GM12874 (cell line): Measurements from ENCODE around the gene BRF1.

ENCODE experiments used
- CTCF ChIP-seq: IDR thresholded peaks from 2 replicates; pipeline ENCODE4 v1.5.1; 2011; ENCODE audit warnings: low read depth, mild to moderate bottlenecking, control low read depth, low read length, moderate library complexity; ENCODE audit not compliant: insufficient read depth

The BRF1 gene

GRCh38 chr14:105316577-105316941 is 15.8 kb upstream of the BRF1 start:
- TF ChIP-seq CTCF, result no peak

GRCh38 chr14:105315941-105316576 is 15.3 kb upstream of the BRF1 start:
- TF ChIP-seq CTCF, result no peak

GRCh38 chr14:105315211-105315721 is 14.5 kb upstream of the BRF1 start:
- 0 out of 2 replicates have a peak, but pooled peaks have one; percentile 2 for TF ChIP-seq CTCF

GRCh38 chr14:105314287-105315200 is 13.7 kb upstream of the BRF1 start, which contains the start of gene PACS2:
TSS of gene PACS2 (plus strand) at chr14:105314748. CDS start at chr14:105314919, 171 bp downstream.
- TF ChIP-seq CTCF, result no peak

- no peak for TF ChIP-seq CTCF
Observed at GRCh38 chr14:105313381-105314286, 12.8 kb upstream of the BRF1 start.

GRCh38 chr14:105312973-105313372 is 12.2 kb upstream of the BRF1 start:
- TF ChIP-seq CTCF, result no peak
